Cardiac fibroblast (primary cell): ENCODE measurements around the gene MAPK12.

ENCODE experiments used
- DNase-seq, 2 donors: peaks; one replicate each; pipeline versions ENCODE4 v3.0.0 to v3.0.0-alpha.2; 2010; ENCODE audit warnings: low read depth in 2 of 2
- H3K4me3 ChIP-seq, 2 donors: replicated peaks in 1 of 2; 1 replicate in 1 of 2; 2 replicates in 1 of 2; pipeline ENCODE4 v1.5.1; 2011; ENCODE audit warnings: low read depth in 2 of 2, low read length in 2 of 2, mild to moderate bottlenecking in 2 of 2, moderate library complexity in 1 of 2
- CTCF ChIP-seq: IDR thresholded peaks from one replicate; pipeline ENCODE4 v1.5.1; 2011; ENCODE audit warnings: low read depth, mild to moderate bottlenecking, low read length, inconsistent platforms

MAPK12 gene

GRCh38 chr22:50303848-50304527 lies 42.5 kb upstream of the MAPK12 start:
- DNase-seq = no peak
- H3K4me3 ChIP-seq = peak overlapping the region in 1 of 2 donors; percentile 15
- TF ChIP-seq CTCF = peak; percentile 16

- DNase-seq = no peak
- no peak for TF ChIP-seq CTCF
- H3K4me3 ChIP-seq = peak overlapping the region in 1 of 2 donors; percentile 15
Measured at GRCh38 chr22:50303515-50303847, 42.0 kb upstream of the MAPK12 start.

- no peak overlapping the region for H3K4me3 ChIP-seq
- TF ChIP-seq CTCF = no peak
- no peak for DNase-seq
Measured at GRCh38 chr22:50302564-50302963, 41.1 kb upstream of the MAPK12 start.

GRCh38 chr22:50302041-50302541 lies 40.6 kb upstream of the MAPK12 start:
- no peak for TF ChIP-seq CTCF
- peak in 1 of 2 donors; percentile 50 for DNase-seq
- no peak overlapping the region for H3K4me3 ChIP-seq

GRCh38 chr22:50301581-50301991 lies 40.1 kb upstream of the MAPK12 start:
- H3K4me3 ChIP-seq = no peak overlapping the region
- DNase-seq = peak in 1 of 2 donors; percentile 52
- no peak for TF ChIP-seq CTCF

- H3K4me3 ChIP-seq = peak overlapping the region in 1 of 2 donors; percentile 3
- no peak for TF ChIP-seq CTCF
Measured at GRCh38 chr22:50300620-50301257, 39.3 kb upstream of the MAPK12 start.

More at GRCh38 chr22:50300620-50301257, 39.3 kb upstream of the MAPK12 start:
- no peak for DNase-seq
